GM12878 (cell line): ENCODE results near the gene OPRD1. TPM values are rescaled to one million over a fixed set of nuclear protein-coding genes. Genes with fewer than 3 reads are reported as not detected.

Experiments used
- ATAC-seq: fragments of 200-7000 bp; cut with Tn5 transposase; 3 replicates; pipeline ENCODE4 v1.9.1; 2020; ENCODE audit warnings: mild to moderate bottlenecking, moderate library complexity
- BruUV-seq: library from RNA; stranded (reverse); fragments of 400-500 nt; replicated peaks from 2 replicates; lab custom pipeline; 2021; lab: Mats Ljungman, UMichigan
- CTCF ChIA-PET: fragments of 300-600 bp; sonication (Branson Sonifier 250); formaldehyde crosslinking; extraction: SDS; loops from one replicate; lab custom pipeline; 2021; ENCODE audit warnings: inconsistent platforms; lab: Yijun Ruan, JAX
- POLR2A ChIA-PET: fragments of 350-600 bp; formaldehyde crosslinking; extraction: SDS; loops from one replicate; lab custom pipeline; 2021; ENCODE audit warnings: inconsistent platforms; lab: Charles Lee
- RAD21 ChIA-PET: fragments of 300-600 bp; sonication (Branson Sonifier 250); formaldehyde crosslinking; loops from one replicate; lab custom pipeline; 2023; ENCODE audit warnings: antibody characterized with exemption; ENCODE audit not compliant: unreplicated experiment; lab: Charles Lee
- SMC1A ChIA-PET: fragments of 300-600 bp; sonication (Branson Sonifier 250); formaldehyde crosslinking; loops from one replicate; lab custom pipeline; 2023; ENCODE audit not compliant: unreplicated experiment, uncharacterized antibody; lab: Charles Lee
- DNase-seq: peaks from one replicate; pipeline ENCODE4 v3.0.0-alpha.2; 2011; ENCODE audit warnings: low read depth, low spot score
- FAIRE-seq: peaks from 3 replicates; lab custom pipeline; 2011; peaks lifted over from hg19 to GRCh38; lab: Jason Lieb, UNC
- H2AFZ ChIP-seq: 2 replicates; pipeline ENCODE4 v1.6.0; 2011; ENCODE audit warnings: low read depth, low read length, control low read depth; ENCODE audit not compliant: control insufficient read depth
- H3K27ac ChIP-seq: 2 replicates; pipeline ENCODE4 v1.5.1; 2011; ENCODE audit warnings: control low read depth; ENCODE audit not compliant: control insufficient read depth, insufficient read depth
- H3K27me3 ChIP-seq, 2 experiments: replicated peaks in 1 of 2; 2 replicates each; pipeline versions ENCODE4 v1.6.0 to v1.6.1; 2011; ENCODE audit warnings: low read length in 1 of 2; ENCODE audit not compliant: control insufficient read depth in 2 of 2, insufficient read depth in 2 of 2
- H3K36me3 ChIP-seq, 2 experiments: 2 replicates each; pipeline ENCODE4 v1.5.1; 2011; ENCODE audit warnings: low read length in 1 of 2; ENCODE audit not compliant: control insufficient read depth in 2 of 2, insufficient read depth in 2 of 2
- H3K4me1 ChIP-seq: 2 replicates; pipeline ENCODE4 v1.6.1; 2011; ENCODE audit warnings: mild to moderate bottlenecking, low read length, moderate library complexity, mixed read lengths; ENCODE audit not compliant: control insufficient read depth, insufficient read depth
- H3K4me2 ChIP-seq: 2 replicates; pipeline ENCODE4 v1.6.0; 2011; ENCODE audit warnings: control low read depth; ENCODE audit not compliant: control insufficient read depth, insufficient read depth
- H3K4me3 ChIP-seq: fragments of 200-600 bp; sonication (generic); 2 replicates; pipeline ENCODE4 v1.5.1; 2016
- H3K79me2 ChIP-seq: 2 replicates; pipeline ENCODE4 v1.6.0; 2011; ENCODE audit warnings: low read length; ENCODE audit not compliant: control insufficient read depth, insufficient read depth
- H3K9ac ChIP-seq: 2 replicates; pipeline ENCODE4 v1.8.0; 2011; ENCODE audit warnings: low read length, control low read depth, mixed read lengths; ENCODE audit not compliant: control insufficient read depth, insufficient read depth
- H3K9me3 ChIP-seq: replicated peaks from 3 replicates; pipeline ENCODE4 v1.5.1; 2011; ENCODE audit warnings: mild to moderate bottlenecking, low read length; ENCODE audit not compliant: control insufficient read depth, insufficient read depth
- H4K20me1 ChIP-seq: 2 replicates; pipeline ENCODE4 v1.6.0; 2011; ENCODE audit not compliant: control insufficient read depth, insufficient read depth
- E4F1 ChIP-seq: fragments of 450-650 bp; IDR thresholded peaks from 2 replicates; pipeline ENCODE4 v1.6.1; 2018; ENCODE audit warnings: borderline replicate concordance, mild to moderate bottlenecking; ENCODE audit not compliant: partially characterized antibody
- NRF1 ChIP-seq: conservative IDR thresholded peaks from 2 replicates; pipeline ENCODE4 v1.6.1; 2011; ENCODE audit warnings: mild to moderate bottlenecking, low read depth, low read length, improper control_type of control experiment
- POLR2AphosphoS2 ChIP-seq: IDR thresholded peaks from 2 replicates; pipeline ENCODE4 v1.6.1; 2011; ENCODE audit warnings: low read depth, mild to moderate bottlenecking, low read length, improper control_type of control experiment, moderate library complexity
- SKIL ChIP-seq: fragments of 450-650 bp; IDR thresholded peaks from 2 replicates; pipeline ENCODE4 v1.6.1; 2017; ENCODE audit warnings: mild to moderate bottlenecking, low read depth, inconsistent platforms; ENCODE audit not compliant: poor library complexity, severe bottlenecking
- USF1 ChIP-seq: IDR thresholded peaks from 2 replicates; pipeline ENCODE4 v1.6.1; 2011; ENCODE audit warnings: borderline replicate concordance, low read depth, mild to moderate bottlenecking, moderate library complexity, mixed read lengths, low read length; ENCODE audit not compliant: insufficient read depth; ENCODE audit errors: extremely low read length
- YBX1 ChIP-seq: fragments of 450-650 bp; IDR thresholded peaks from 2 replicates; pipeline ENCODE4 v1.6.1; 2016; ENCODE audit warnings: antibody characterized with exemption
- ZNF687 ChIP-seq: fragments of 450-650 bp; IDR thresholded peaks from 2 replicates; pipeline ENCODE4 v1.6.1; 2017; ENCODE audit warnings: mild to moderate bottlenecking, moderate library complexity
- WGBS: methylation state at CpG from one replicate; pipeline ENCODE4 v1.1.6; 2016; ENCODE audit warnings: low lambda C conversion rate; ENCODE audit not compliant: insufficient replicate concordance, insufficient coverage; ENCODE audit errors: missing lambda C conversion rate; 5-methylcytosine and 5-hydroxymethylcytosine counted together
- in situ Hi-C: fragments of 300-500 bp; cut with MboI; formaldehyde crosslinking; loops from 9 replicates; pipeline ENCODE4 v1.14.3; 2018; ENCODE audit warnings: mixed read lengths
- intact Hi-C: fragments of 100-400 bp; cut with micrococcal nuclease; formaldehyde crosslinking; loops from one replicate; pipeline ENCODE4 v1.14.2; 2022; ENCODE audit not compliant: unreplicated experiment
- polyA plus RNA-seq, 11 experiments: library from polyadenylated mRNA; depleted of rRNA in 4 of 11; unstranded in 6 of 11; stranded (reverse) in 5 of 11; fragments of >200 nt; fragmentation: Nextera tagmentation in 4 of 11; fragmentation: Illumina TruSeq in 1 of 11; extraction: Ambion mirVana in 4 of 11; extraction: Trizol in 1 of 11; gene quantifications; 1 replicate in 1 of 11; 2 replicates in 10 of 11; pipeline versions ENCODE4 v1.2.1 to v1.2.3, GENCODE V29; 2011 to 2016; ENCODE audit warnings: inconsistent platforms in 2 of 11, missing spikeins in 2 of 11, low read depth in 1 of 11
- total RNA-seq, 4 experiments: library from RNA; depleted of rRNA in 3 of 4; stranded (reverse); fragments of >200 nt in 3 of 4; fragmentation: Illumina TruSeq in 1 of 4; extraction: Trizol in 1 of 4; gene quantifications; 2 replicates each; pipeline versions ENCODE4 v1.2.1 to v1.2.3, GENCODE V29; 2013 to 2021

Gene OPRD1
- total and polyA plus RNA-seq, 10 of the 15 experiments (the other 5 are each of a cell fraction or from before 2014, with no cell fraction given): 0.02 TPM; not detected in 8

- BruUV-seq: no TSS peak
- intact Hi-C loops: no loop called here
- no peak for FAIRE-seq
- Histone ChIP-seq H2AFZ (no peak overlapping the region), H3K4me3 (no peak overlapping the region), H3K79me2 (no peaks in the 10 kb centered on the region), H4K20me1 (no peaks in the 10 kb centered on the region), H3K9ac (no peak overlapping the region), H3K4me2 (no peak overlapping the region), H3K27me3 (no peaks in the 10 kb centered on the region), H3K4me1 (no peaks in the 10 kb centered on the region), H3K9me3 (no peaks in the 10 kb centered on the region; the same call in 2 of the 3 replicates), H3K36me3 (no peaks in the 10 kb centered on the region), H3K27ac (no peak overlapping the region)
- ATAC-seq: no peak
- ChIA-PET RAD21 (no interaction called here), SMC1A (no interaction called here), POLR2A (no interaction called here), CTCF (interaction anchor here (0.7 kb wide), 1 partner anchor 15 kb away, joined by 4 read pairs; no protein-coding TSS in a partner anchor)
- 59% methylated on average over 8 of the region's 8 CpGs for WGBS
- in situ Hi-C loops: no loop called here
- DNase-seq: no peak
- TF ChIP-seq USF1 (no peak), E4F1 (no peak), ZNF687 (no peak), YBX1 (no peak), NRF1 (no peak), SKIL (no peak), POLR2AphosphoS2 (no peak)
Observed at GRCh38 chr1:28905921-28906666, 94.1 kb downstream of the OPRD1 start.
